Endothelial cell of umbilical vein (primary cell): ENCODE measurements around the gene ANKRD13B. TPM values are rescaled to one million over a fixed set of nuclear protein-coding genes. Genes with fewer than 3 reads are reported as not detected.

ENCODE experiments used
- BruUV-seq: library from RNA; stranded (reverse); fragments of 400-500 nt; replicated peaks from 2 replicates; lab custom pipeline; 2021; lab: Mats Ljungman, UMichigan
- CTCF ChIA-PET: fragments of 300-600, 350-600 bp; sonication (Branson Sonifier 250); formaldehyde crosslinking; loops from one replicate; lab custom pipeline; 2021; ENCODE audit warnings: antibody characterized with exemption, inconsistent platforms; lab: Charles Lee
- POLR2A ChIA-PET: fragments of 300-600, 350-600 bp; sonication (Branson Sonifier 250); formaldehyde crosslinking; loops from one replicate; lab custom pipeline; 2021; ENCODE audit warnings: antibody characterized with exemption, inconsistent platforms; lab: Charles Lee
- DNase-seq: peaks from one replicate; pipeline ENCODE4 v3.0.0-alpha.2; 2011; ENCODE audit warnings: low read depth, low spot score
- FAIRE-seq: peaks from 2 replicates; lab custom pipeline; 2011; peaks lifted over from hg19 to GRCh38; lab: Jason Lieb, UNC
- H2AFZ ChIP-seq: 2 replicates; pipeline ENCODE4 v1.6.0; 2012; ENCODE audit warnings: low read depth, low read length, control low read depth, inconsistent platforms
- H3K27ac ChIP-seq: 2 replicates; pipeline ENCODE4 v1.5.1; 2011; ENCODE audit warnings: low read depth, mild to moderate bottlenecking, control low read depth, low read length, moderate library complexity; ENCODE audit not compliant: insufficient read depth
- H3K27me3 ChIP-seq, 2 experiments: 2 replicates each; pipeline versions ENCODE4 v1.6.0 to v1.6.1; 2011; ENCODE audit warnings: low read length in 2 of 2, mixed read lengths in 1 of 2; ENCODE audit not compliant: control insufficient read depth in 2 of 2, insufficient read depth in 2 of 2
- H3K36me3 ChIP-seq, 2 experiments: 2 replicates in 1 of 2; 3 replicates in 1 of 2; pipeline ENCODE4 v1.5.1; 2011; ENCODE audit warnings: low read length in 2 of 2, mild to moderate bottlenecking in 1 of 2, moderate library complexity in 1 of 2; ENCODE audit not compliant: control insufficient read depth in 2 of 2, insufficient read depth in 2 of 2; ENCODE audit errors: extremely low read depth in 1 of 2
- H3K4me1 ChIP-seq: 3 replicates; pipeline ENCODE4 v1.5.1; 2011; ENCODE audit warnings: mild to moderate bottlenecking, low read length; ENCODE audit not compliant: control insufficient read depth, insufficient read depth; ENCODE audit errors: extremely low read depth
- H3K4me2 ChIP-seq: 2 replicates; pipeline ENCODE4 v1.6.1; 2011; ENCODE audit warnings: low read length, control low read depth, mixed read lengths; ENCODE audit not compliant: insufficient read depth
- H3K4me3 ChIP-seq, 3 experiments: fragments of 200-600 bp in 1 of 3; sonication (generic), shearing (Covaris generic) in 1 of 3; replicated peaks in 1 of 3; 2 replicates each; pipeline ENCODE4 v1.5.1; 2011 to 2016; ENCODE audit warnings: control low read depth in 3 of 3, low read length in 3 of 3, mild to moderate bottlenecking in 2 of 3, inconsistent platforms in 1 of 3, low read depth in 1 of 3, moderate library complexity in 1 of 3; ENCODE audit not compliant: insufficient read depth in 1 of 3
- H3K79me2 ChIP-seq: 2 replicates; pipeline ENCODE4 v1.6.0; 2012; ENCODE audit warnings: low read length, inconsistent platforms; ENCODE audit not compliant: control insufficient read depth, insufficient read depth
- H3K9ac ChIP-seq: replicated peaks from 2 replicates; pipeline ENCODE3; 2011; ENCODE audit warnings: low read length, control low read depth; ENCODE audit not compliant: insufficient read depth; ENCODE audit errors: extremely low read depth
- H3K9me1 ChIP-seq: replicated peaks from 3 replicates; pipeline ENCODE4 v1.6.0; 2011; ENCODE audit warnings: mild to moderate bottlenecking, low read length; ENCODE audit not compliant: control insufficient read depth, insufficient read depth; ENCODE audit errors: extremely low read depth
- H3K9me3 ChIP-seq: replicated peaks from 2 replicates; pipeline ENCODE4 v1.5.1; 2012; ENCODE audit warnings: low read length, inconsistent platforms; ENCODE audit not compliant: control insufficient read depth, insufficient read depth
- H4K20me1 ChIP-seq: replicated peaks from 2 replicates; pipeline ENCODE3; 2011; ENCODE audit warnings: mild to moderate bottlenecking, low read length; ENCODE audit not compliant: control insufficient read depth, insufficient read depth; ENCODE audit errors: extremely low read depth
- EZH2 ChIP-seq: IDR thresholded peaks from 2 replicates; pipeline ENCODE4 v1.6.1; 2012; ENCODE audit warnings: borderline replicate concordance, low read depth, mild to moderate bottlenecking, moderate library complexity, low read length, inconsistent platforms; ENCODE audit not compliant: severe bottlenecking
- FOS ChIP-seq: IDR thresholded peaks from 2 replicates; pipeline ENCODE4 v1.6.1; 2011; ENCODE audit warnings: mild to moderate bottlenecking, low read length, moderate library complexity, borderline replicate concordance; ENCODE audit not compliant: insufficient read depth
- GATA2 ChIP-seq: IDR thresholded peaks from 2 replicates; pipeline ENCODE4 v1.7.0; 2011; ENCODE audit warnings: low read depth, mild to moderate bottlenecking, moderate library complexity, mixed read lengths, low read length; ENCODE audit not compliant: insufficient read length, insufficient read depth
- JUN ChIP-seq: IDR thresholded peaks from 2 replicates; pipeline ENCODE4 v1.6.1; 2011; ENCODE audit warnings: borderline replicate concordance, low read depth; ENCODE audit not compliant: insufficient read length, insufficient read depth
- POLR2A ChIP-seq: IDR thresholded peaks from 2 replicates; pipeline ENCODE4 v1.6.1; 2012; ENCODE audit warnings: low read depth, mild to moderate bottlenecking, control low read depth, low read length
- POLR2AphosphoS5 ChIP-seq: IDR thresholded peaks from 2 replicates; pipeline ENCODE4 v1.6.1; 2012; ENCODE audit warnings: low read depth, mild to moderate bottlenecking, control low read depth, low read length, moderate library complexity; ENCODE audit not compliant: insufficient read depth
- dilution Hi-C: fragments of 300-500 bp; cut with MboI; formaldehyde crosslinking; loops from one replicate; pipeline ENCODE4 v1.15.0; 2019; ENCODE audit warnings: low sequenced_read_pairs; ENCODE audit not compliant: extremely low pct_ligation_motif_present
- intact Hi-C: fragments of 100-400 bp; cut with micrococcal nuclease; formaldehyde crosslinking; loops from one replicate; pipeline ENCODE4 v1.10.0; 2022
- polyA plus RNA-seq, 4 experiments: library from polyadenylated mRNA; depleted of rRNA in 3 of 4; stranded (reverse) in 3 of 4; unstranded in 1 of 4; fragments of >200 nt; gene quantifications; 2 replicates each; pipeline versions ENCODE4 v1.2.1 to v1.2.3, GENCODE V29; 2011 to 2012; ENCODE audit warnings: missing spikeins in 1 of 4
- total RNA-seq: library from RNA; stranded (reverse); gene quantifications from 2 replicates; pipeline ENCODE4 v1.2.3, GENCODE V29; 2021
- TF ChIP-seq, protein P1 (sequence below), 2 donors: IDR thresholded peaks; 1 replicate in 1 of 2; 2 replicates in 1 of 2; pipeline ENCODE4 v1.5.1; 2011; ENCODE audit warnings: low read length in 2 of 2, mild to moderate bottlenecking in 2 of 2, moderate library complexity in 2 of 2, control low read depth in 1 of 2, inconsistent platforms in 1 of 2, low read depth in 1 of 2; ENCODE audit not compliant: insufficient read depth in 1 of 2; ENCODE audit errors: extremely low read depth in 1 of 2
- TF ChIP-seq, protein P2 (sequence below): IDR thresholded peaks from 2 replicates; pipeline ENCODE4 v1.6.1; 2011; ENCODE audit not compliant: insufficient read depth, insufficient read length

Gene ANKRD13B
- total and polyA plus RNA-seq, 2 donors (not counting 3 experiments of a cell fraction or from before 2014, with no cell fraction given) = 21.1 to 23.2 TPM

DNA sequence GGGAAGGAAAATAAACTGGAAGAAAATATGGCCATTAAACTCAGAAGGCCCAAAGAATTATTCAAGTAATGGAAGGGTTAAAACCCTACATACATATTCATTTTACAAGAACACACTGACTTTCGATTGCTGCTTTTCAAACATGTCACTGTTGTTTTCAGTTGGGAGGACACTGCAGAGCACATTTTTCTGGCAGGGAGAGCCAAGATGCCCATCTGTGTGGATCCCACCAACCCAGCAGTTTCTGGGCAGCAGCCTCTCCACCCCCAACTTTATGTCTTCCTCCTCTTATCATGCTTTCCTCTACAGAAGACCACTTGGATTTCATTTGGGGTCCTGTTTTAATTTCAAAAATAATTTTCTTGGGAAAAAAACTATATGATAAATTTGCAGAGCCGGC is 36.9 kb downstream of the ANKRD13B start:
- ChIA-PET POLR2A (no interaction called here), CTCF (interaction anchor here (5.1 kb wide), 1 partner anchor 12 kb away, joined by 37 read pairs; no protein-coding TSS in a partner anchor)
- Histone ChIP-seq H3K4me1 (no peaks in the 10 kb centered on the region), H3K4me3 (no peak overlapping the region), H3K9me1 (no peaks in the 10 kb centered on the region), H3K4me2 (no peak overlapping the region), H3K27ac (no peak overlapping the region), H3K27me3 (no peaks in the 10 kb centered on the region), H2AFZ (no peak overlapping the region), H3K9me3 (no peaks in the 10 kb centered on the region), H3K36me3 (peaks cover 13 to 34% of the 10 kb centered on the region in 2 experiments), H3K9ac (no peak overlapping the region), H3K79me2 (peaks cover 3% of the 10 kb centered on the region), H4K20me1 (no peaks in the 10 kb centered on the region)
- no peak for TF ChIP-seq POLR2AphosphoS5
- no peak for TF ChIP-seq JUN
- TF ChIP-seq EZH2 = no peak
- TF ChIP-seq FOS = no peak
- no peak for TF ChIP-seq GATA2
- no peak for TF ChIP-seq POLR2A
- TF ChIP-seq, protein P1, sequence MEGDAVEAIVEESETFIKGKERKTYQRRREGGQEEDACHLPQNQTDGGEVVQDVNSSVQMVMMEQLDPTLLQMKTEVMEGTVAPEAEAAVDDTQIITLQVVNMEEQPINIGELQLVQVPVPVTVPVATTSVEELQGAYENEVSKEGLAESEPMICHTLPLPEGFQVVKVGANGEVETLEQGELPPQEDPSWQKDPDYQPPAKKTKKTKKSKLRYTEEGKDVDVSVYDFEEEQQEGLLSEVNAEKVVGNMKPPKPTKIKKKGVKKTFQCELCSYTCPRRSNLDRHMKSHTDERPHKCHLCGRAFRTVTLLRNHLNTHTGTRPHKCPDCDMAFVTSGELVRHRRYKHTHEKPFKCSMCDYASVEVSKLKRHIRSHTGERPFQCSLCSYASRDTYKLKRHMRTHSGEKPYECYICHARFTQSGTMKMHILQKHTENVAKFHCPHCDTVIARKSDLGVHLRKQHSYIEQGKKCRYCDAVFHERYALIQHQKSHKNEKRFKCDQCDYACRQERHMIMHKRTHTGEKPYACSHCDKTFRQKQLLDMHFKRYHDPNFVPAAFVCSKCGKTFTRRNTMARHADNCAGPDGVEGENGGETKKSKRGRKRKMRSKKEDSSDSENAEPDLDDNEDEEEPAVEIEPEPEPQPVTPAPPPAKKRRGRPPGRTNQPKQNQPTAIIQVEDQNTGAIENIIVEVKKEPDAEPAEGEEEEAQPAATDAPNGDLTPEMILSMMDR (IDR thresholded peaks at IDR 0.05; ENCODE audit: extremely low read depth in 1 of 2, insufficient read depth in 1 of 2, low read depth in 1 of 2, low read length in 2 of 2) = no peak
- TF ChIP-seq, protein P2, sequence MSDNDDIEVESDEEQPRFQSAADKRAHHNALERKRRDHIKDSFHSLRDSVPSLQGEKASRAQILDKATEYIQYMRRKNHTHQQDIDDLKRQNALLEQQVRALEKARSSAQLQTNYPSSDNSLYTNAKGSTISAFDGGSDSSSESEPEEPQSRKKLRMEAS = no peak
- intact Hi-C loops (no loop called here), dilution Hi-C loops (no loop called here)
- no peak for FAIRE-seq
- no TSS peak for BruUV-seq
- DNase-seq = no peak
